HepG2 (cell line): ENCODE results near the gene DAB2IP. TPM values are rescaled to one million over a fixed set of nuclear protein-coding genes. Genes with fewer than 3 reads are reported as not detected.
A peak's percentile ranks its signal among the peaks of the same experiment; 100 is the strongest.

Experiments
- ATAC-seq: fragments of 200-7000 bp; cut with Tn5 transposase; 3 replicates; pipeline ENCODE4 v1.9.1; 2020; ENCODE audit warnings: mild to moderate bottlenecking, moderate library complexity
- BruUV-seq: library from RNA; stranded (reverse); fragments of 400-500 nt; replicated peaks from 2 replicates; lab custom pipeline; 2021; lab: Mats Ljungman, UMichigan
- CTCF ChIA-PET: fragments of 300-600 bp; formaldehyde crosslinking; extraction: SDS; loops from one replicate; lab custom pipeline; 2021; ENCODE audit warnings: low total read pairs, inconsistent platforms, low intra/inter-chr PET ratio; lab: Yijun Ruan, JAX
- POLR2A ChIA-PET: fragments of 350-600 bp; sonication (Branson Sonifier 250); formaldehyde crosslinking; loops from one replicate; lab custom pipeline; 2020; ENCODE audit warnings: antibody characterized with exemption, inconsistent platforms; lab: Yijun Ruan, JAX
- DNase-seq: peaks from one replicate; pipeline ENCODE4 v3.0.0-alpha.2; 2015; ENCODE audit warnings: low spot score
- FAIRE-seq: peaks from 3 replicates; lab custom pipeline; 2011; peaks lifted over from hg19 to GRCh38; lab: Jason Lieb, UNC
- H2AFZ ChIP-seq: one replicate; pipeline ENCODE4 v1.6.1; 2011; ENCODE audit warnings: low read length, inconsistent platforms
- H3K27ac ChIP-seq: fragments of 300-600 bp; 3 replicates; pipeline ENCODE4 v1.8.0; 2011; ENCODE audit warnings: mixed run types, mild to moderate bottlenecking, mixed read lengths, low read length, inconsistent platforms; ENCODE audit not compliant: insufficient read depth; ENCODE audit errors: extremely low read length
- H3K27me3 ChIP-seq, 2 experiments: fragments of 200-600 bp in 1 of 2; 2 replicates in 1 of 2; 3 replicates in 1 of 2; pipeline versions ENCODE4 v1.6.0 to v1.8.0; 2011; ENCODE audit warnings: low read length in 2 of 2, mild to moderate bottlenecking in 2 of 2, moderate library complexity in 2 of 2, inconsistent platforms in 1 of 2; ENCODE audit not compliant: insufficient read depth in 2 of 2, control insufficient read depth in 1 of 2
- H3K36me3 ChIP-seq, 2 experiments: fragments of 200-600 bp in 1 of 2; replicated peaks in 1 of 2; 2 replicates in 1 of 2; 3 replicates in 1 of 2; pipeline versions ENCODE4 v1.5.1 to v1.8.0; 2011; ENCODE audit warnings: low read length in 2 of 2, inconsistent platforms in 1 of 2; ENCODE audit not compliant: insufficient read depth in 2 of 2, control insufficient read depth in 1 of 2
- H3K4me1 ChIP-seq: 2 replicates; pipeline ENCODE4 v1.5.1; 2012; ENCODE audit warnings: low read length, inconsistent platforms; ENCODE audit not compliant: insufficient read depth
- H3K4me2 ChIP-seq: 2 replicates; pipeline ENCODE4 v1.6.0; 2011; ENCODE audit warnings: low read depth, low read length, inconsistent platforms
- H3K4me3 ChIP-seq, 3 experiments: fragments of 200-600 bp in 1 of 3; sonication (generic), shearing (Covaris generic) in 1 of 3; replicated peaks in 1 of 3; 2 replicates each; pipeline ENCODE4 v1.5.1; 2011 to 2016; ENCODE audit warnings: low read length in 3 of 3, inconsistent platforms in 2 of 3, low read depth in 2 of 3, mild to moderate bottlenecking in 2 of 3, control low read depth in 1 of 3, mixed read lengths in 1 of 3; ENCODE audit not compliant: insufficient read depth in 1 of 3
- H3K79me2 ChIP-seq: one replicate; pipeline ENCODE4 v1.6.1; 2011; ENCODE audit warnings: low read length, inconsistent platforms; ENCODE audit not compliant: insufficient read depth
- H3K9ac ChIP-seq: 2 replicates; pipeline ENCODE4 v1.6.0; 2011; ENCODE audit warnings: mild to moderate bottlenecking, low read depth, low read length, inconsistent platforms; ENCODE audit not compliant: insufficient read depth
- H3K9me3 ChIP-seq: 2 replicates; pipeline ENCODE4 v1.5.1; 2012; ENCODE audit warnings: mild to moderate bottlenecking, low read length
- H4K20me1 ChIP-seq: 2 replicates; pipeline ENCODE4 v1.6.0; 2011; ENCODE audit warnings: inconsistent platforms, mild to moderate bottlenecking, low read length, moderate library complexity; ENCODE audit not compliant: insufficient read depth
- CC2D1A ChIP-seq: sonication (generic); formaldehyde crosslinking; IDR thresholded peaks from 2 replicates; pipeline ENCODE4 v1.8.1; 2023; ENCODE audit warnings: mild to moderate bottlenecking, missing genetic modification reagents
- DPF2 ChIP-seq: sonication (generic); formaldehyde crosslinking; IDR thresholded peaks from 2 replicates; pipeline ENCODE4 v1.4.0; 2020; ENCODE audit warnings: mild to moderate bottlenecking, low read depth, missing genetic modification reagents, borderline replicate concordance
- HOXD1 ChIP-seq: sonication (generic); formaldehyde crosslinking; IDR thresholded peaks from 2 replicates; pipeline ENCODE4 v1.5.0; 2020; ENCODE audit warnings: missing genetic modification reagents
- KDM1A ChIP-seq: IDR thresholded peaks from 2 replicates; pipeline ENCODE4 v1.6.1; 2016; ENCODE audit warnings: missing compliant biosample characterization
- MXD4 ChIP-seq: IDR thresholded peaks from 2 replicates; pipeline ENCODE4 v1.6.1; 2016; ENCODE audit warnings: mild to moderate bottlenecking, missing biosample characterization, missing genetic modification reagents
- SMC3 ChIP-seq: IDR thresholded peaks from 2 replicates; pipeline ENCODE4 v1.6.1; 2011; ENCODE audit warnings: low read length, improper control_type of control experiment
- ZFP62 ChIP-seq: sonication (generic); formaldehyde crosslinking; IDR thresholded peaks from 2 replicates; pipeline ENCODE4 v1.4.0; 2020; ENCODE audit warnings: missing genetic modification reagents
- ZNF382 ChIP-seq: sonication (generic); formaldehyde crosslinking; IDR thresholded peaks from 2 replicates; pipeline ENCODE4 v1.5.0; 2020; ENCODE audit warnings: missing genetic modification reagents, mild to moderate bottlenecking, borderline replicate concordance
- ZNF510 ChIP-seq: sonication (generic); formaldehyde crosslinking; IDR thresholded peaks from 2 replicates; pipeline ENCODE4 v1.4.0; 2020; ENCODE audit warnings: low read depth, mild to moderate bottlenecking, missing genetic modification reagents
- ZNF678 ChIP-seq: sonication (generic); formaldehyde crosslinking; IDR thresholded peaks from 2 replicates; pipeline ENCODE4 v1.4.0; 2020; ENCODE audit warnings: mild to moderate bottlenecking, missing genetic modification reagents
- ZNF709 ChIP-seq: sonication (generic); formaldehyde crosslinking; IDR thresholded peaks from 2 replicates; pipeline ENCODE4 v1.5.0; 2020; ENCODE audit warnings: mild to moderate bottlenecking, missing genetic modification reagents
- ZNF781 ChIP-seq: sonication (generic); formaldehyde crosslinking; IDR thresholded peaks from 2 replicates; pipeline ENCODE4 v1.5.1; 2020; ENCODE audit warnings: borderline replicate concordance, mild to moderate bottlenecking, missing genetic modification reagents; ENCODE audit errors: not compliant biosample characterization
- WGBS: methylation state at CpG from one replicate; pipeline ENCODE4 v1.1.6; 2017; ENCODE audit warnings: low lambda C conversion rate; 5-methylcytosine and 5-hydroxymethylcytosine counted together
- in situ Hi-C: cut with HindIII; loops from 2 replicates; pipeline ENCODE4 v1.10.0; 2017; ENCODE audit warnings: low pct_unique_long_range_greater_than_20kb; ENCODE audit not compliant: extremely low pct_ligation_motif_present
- intact Hi-C: fragments of 100-400 bp; cut with micrococcal nuclease; formaldehyde crosslinking; loops from one replicate; pipeline ENCODE4 v1.10.0; 2022; ENCODE audit not compliant: unreplicated experiment
- polyA plus RNA-seq, 8 experiments: library from polyadenylated mRNA; depleted of rRNA in 3 of 8; stranded (reverse) in 7 of 8; unstranded in 1 of 8; fragments of >200 nt; fragmentation: Illumina TruSeq in 4 of 8; extraction: Trizol in 4 of 8; gene quantifications; 2 replicates each; pipeline versions ENCODE4 v1.2.1 to v1.2.3, GENCODE V29; 2011 to 2016; ENCODE audit warnings: low read depth in 4 of 8, missing spikeins in 1 of 8, mixed read lengths in 1 of 8; ENCODE audit not compliant: insufficient read depth in 1 of 8
- total RNA-seq, 5 experiments: library from RNA; depleted of rRNA; stranded (reverse); fragments of >200 nt; fragmentation: Illumina TruSeq; extraction: Trizol; gene quantifications; 2 replicates each; pipeline ENCODE4 v1.2.3, GENCODE V29; 2016; ENCODE audit warnings: low read depth in 1 of 5
- TF ChIP-seq, protein P1 (sequence below): sonication (generic); formaldehyde crosslinking; IDR thresholded peaks from 2 replicates; pipeline ENCODE4 v1.5.0; 2020; ENCODE audit warnings: mild to moderate bottlenecking, missing genetic modification reagents, borderline replicate concordance
- TF ChIP-seq, protein P2 (sequence below): sonication (generic); formaldehyde crosslinking; IDR thresholded peaks from 2 replicates; pipeline ENCODE4 v1.9.0; 2021; ENCODE audit warnings: missing genetic modification reagents, mild to moderate bottlenecking, borderline replicate concordance

Gene DAB2IP
- total and polyA plus RNA-seq, 2 of the 13 experiments (the other 11 are each of a cell fraction or from before 2014, with no cell fraction given) = 25.3 to 37.9 TPM

DNA sequence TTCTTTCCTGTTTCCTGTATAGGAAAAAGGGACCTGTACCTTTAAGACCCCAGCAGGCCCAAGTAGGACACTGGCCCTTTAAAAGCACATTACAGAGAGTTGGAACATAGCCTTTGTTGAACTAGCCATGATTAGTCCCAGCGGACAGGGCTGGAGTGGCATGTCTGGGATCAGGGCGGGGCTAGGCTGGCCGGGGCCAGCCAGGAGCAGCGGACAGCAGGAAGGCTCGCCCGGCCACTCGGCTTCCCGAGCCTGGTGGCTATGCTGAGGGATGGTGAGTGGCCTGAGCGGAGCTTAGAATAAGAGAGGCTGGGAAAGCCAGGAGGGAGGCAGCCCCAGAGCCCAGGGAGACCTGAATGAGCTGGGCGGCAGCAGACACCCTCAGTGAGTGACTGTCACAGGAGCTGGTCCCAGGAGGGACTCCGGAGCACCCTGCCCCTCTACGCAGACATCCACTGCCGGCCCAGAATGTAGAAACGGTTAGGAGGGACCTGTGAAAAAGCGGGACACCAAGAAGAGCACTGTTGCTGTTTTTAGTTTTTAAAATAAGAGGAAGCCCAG, 92.1 kb downstream of the DAB2IP start (continued):
- TF ChIP-seq, protein P1, sequence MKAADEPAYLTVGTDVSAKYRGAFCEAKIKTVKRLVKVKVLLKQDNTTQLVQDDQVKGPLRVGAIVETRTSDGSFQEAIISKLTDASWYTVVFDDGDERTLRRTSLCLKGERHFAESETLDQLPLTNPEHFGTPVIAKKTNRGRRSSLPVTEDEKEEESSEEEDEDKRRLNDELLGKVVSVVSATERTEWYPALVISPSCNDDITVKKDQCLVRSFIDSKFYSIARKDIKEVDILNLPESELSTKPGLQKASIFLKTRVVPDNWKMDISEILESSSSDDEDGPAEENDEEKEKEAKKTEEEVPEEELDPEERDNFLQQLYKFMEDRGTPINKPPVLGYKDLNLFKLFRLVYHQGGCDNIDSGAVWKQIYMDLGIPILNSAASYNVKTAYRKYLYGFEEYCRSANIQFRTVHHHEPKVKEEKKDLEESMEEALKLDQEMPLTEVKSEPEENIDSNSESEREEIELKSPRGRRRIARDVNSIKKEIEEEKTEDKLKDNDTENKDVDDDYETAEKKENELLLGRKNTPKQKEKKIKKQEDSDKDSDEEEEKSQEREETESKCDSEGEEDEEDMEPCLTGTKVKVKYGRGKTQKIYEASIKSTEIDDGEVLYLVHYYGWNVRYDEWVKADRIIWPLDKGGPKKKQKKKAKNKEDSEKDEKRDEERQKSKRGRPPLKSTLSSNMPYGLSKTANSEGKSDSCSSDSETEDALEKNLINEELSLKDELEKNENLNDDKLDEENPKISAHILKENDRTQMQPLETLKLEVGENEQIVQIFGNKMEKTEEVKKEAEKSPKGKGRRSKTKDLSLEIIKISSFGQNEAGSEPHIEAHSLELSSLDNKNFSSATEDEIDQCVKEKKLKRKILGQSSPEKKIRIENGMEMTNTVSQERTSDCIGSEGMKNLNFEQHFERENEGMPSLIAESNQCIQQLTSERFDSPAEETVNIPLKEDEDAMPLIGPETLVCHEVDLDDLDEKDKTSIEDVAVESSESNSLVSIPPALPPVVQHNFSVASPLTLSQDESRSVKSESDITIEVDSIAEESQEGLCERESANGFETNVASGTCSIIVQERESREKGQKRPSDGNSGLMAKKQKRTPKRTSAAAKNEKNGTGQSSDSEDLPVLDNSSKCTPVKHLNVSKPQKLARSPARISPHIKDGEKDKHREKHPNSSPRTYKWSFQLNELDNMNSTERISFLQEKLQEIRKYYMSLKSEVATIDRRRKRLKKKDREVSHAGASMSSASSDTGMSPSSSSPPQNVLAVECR (CRISPR knock-in tag) = no peak; the same call in 1 of the 2 replicates
- TF ChIP-seq ZNF510 (CRISPR knock-in tag) (no peak), CC2D1A (CRISPR knock-in tag) (no peak)

- WGBS = 8% methylated on average over 8 of the region's 11 CpGs
- ATAC-seq (peak; percentile 83), FAIRE-seq (peak; percentile 90), DNase-seq (peak; percentile 74)
- H3K9me3 ChIP-seq = no peaks in the 10 kb centered on the region
- in situ Hi-C loops (loop anchor here (10.0 to 25.0 kb wide), 2 partner anchors 121 to 243 kb away; no protein-coding TSS in a partner anchor), intact Hi-C loops (loop anchor here (1.0 to 10.0 kb wide), 4 partner anchors 81 to 249 kb away; no protein-coding TSS in a partner anchor)
- ChIA-PET CTCF (interaction anchor here (1.4 kb wide), 1 partner anchor 117 kb away, joined by 7 read pairs; no protein-coding TSS in a partner anchor), POLR2A (interaction anchor here (0.7 to 2.0 kb wide), 6 partner anchors 9 to 247 kb away, joined by 3 to 6 read pairs (median 4); no protein-coding TSS in a partner anchor)
- H4K20me1 ChIP-seq = no peaks in the 10 kb centered on the region
- H3K27ac ChIP-seq = peak overlapping the region; percentile 48
- H3K4me2 ChIP-seq = peak overlapping the region; percentile 76
- peaks cover 0 to 17% of the 10 kb centered on the region in 2 experiments; a peak in 3 of 5 replicates for H3K36me3 ChIP-seq
- BruUV-seq = no TSS peak
- H3K79me2 ChIP-seq = peaks cover 72% of the 10 kb centered on the region
- no peaks in the 10 kb centered on the region for H3K27me3 ChIP-seq
- H3K9ac ChIP-seq = peak overlapping the region; percentile 75
- H2AFZ ChIP-seq = no peak overlapping the region
- H3K4me1 ChIP-seq = peaks cover 91% of the 10 kb centered on the region
- H3K4me3 ChIP-seq = peak overlapping the region; percentile 70 to 85 (median 71)
- TF ChIP-seq DPF2 (CRISPR knock-in tag) (peak; percentile 54; the same call in 1 of the 2 replicates), ZNF709 (CRISPR knock-in tag) (no peak), ZNF781 (CRISPR knock-in tag) (no peak), SMC3 (peak; percentile 72), KDM1A (CRISPR knock-in tag) (no peak), ZNF382 (CRISPR knock-in tag) (no peak), HOXD1 (CRISPR knock-in tag) (no peak), ZFP62 (CRISPR knock-in tag) (no peak), MXD4 (0 out of 2 replicates have a peak, but pooled peaks have one; percentile 59), ZNF678 (CRISPR knock-in tag) (no peak)
- TF ChIP-seq, protein P2, sequence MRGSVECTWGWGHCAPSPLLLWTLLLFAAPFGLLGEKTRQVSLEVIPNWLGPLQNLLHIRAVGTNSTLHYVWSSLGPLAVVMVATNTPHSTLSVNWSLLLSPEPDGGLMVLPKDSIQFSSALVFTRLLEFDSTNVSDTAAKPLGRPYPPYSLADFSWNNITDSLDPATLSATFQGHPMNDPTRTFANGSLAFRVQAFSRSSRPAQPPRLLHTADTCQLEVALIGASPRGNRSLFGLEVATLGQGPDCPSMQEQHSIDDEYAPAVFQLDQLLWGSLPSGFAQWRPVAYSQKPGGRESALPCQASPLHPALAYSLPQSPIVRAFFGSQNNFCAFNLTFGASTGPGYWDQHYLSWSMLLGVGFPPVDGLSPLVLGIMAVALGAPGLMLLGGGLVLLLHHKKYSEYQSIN (CRISPR knock-in tag) = no peak
Measured at GRCh38 chr9:121744002-121744686, 92.7 kb downstream of the DAB2IP start.
